Right atrium auricular region (tissue), 2 donors: ENCODE results near the gene CA5A. TPM values are rescaled to one million over a fixed set of nuclear protein-coding genes. Genes with fewer than 3 reads are reported as not detected.

Experiments
- DNase-seq: peaks from one replicate; pipeline ENCODE4 v3.0.0-alpha.2; 2019; ENCODE audit warnings: low spot score
- H3K27ac ChIP-seq, 2 donors: fragments of 200-600 bp; sonication (generic); 1 replicate in 1 of 2; 2 replicates in 1 of 2; pipeline ENCODE4 v1.5.1; 2016 to 2019
- H3K27me3 ChIP-seq, 2 donors: fragments of 200-600 bp; sonication (generic); one replicate each; pipeline versions ENCODE4 v1.5.1 to v1.6.0; 2017 to 2019
- H3K36me3 ChIP-seq: fragments of 200-600 bp; sonication (generic); one replicate; pipeline ENCODE4 v1.5.1; 2016
- H3K4me1 ChIP-seq, 2 donors: fragments of 200-600 bp; sonication (generic); one replicate each; pipeline versions ENCODE4 v1.5.1 to v1.6.0; 2017 to 2019
- H3K4me3 ChIP-seq, 2 donors: fragments of 200-600 bp; sonication (generic); 1 replicate in 1 of 2; 2 replicates in 1 of 2; pipeline ENCODE4 v1.5.1; 2017 to 2019; ENCODE audit warnings: mild to moderate bottlenecking in 1 of 2, moderate library complexity in 1 of 2
- H3K9me3 ChIP-seq, 2 donors: fragments of 200-600 bp; sonication (generic); one replicate each; pipeline ENCODE4 v1.5.1; 2019
- CTCF ChIP-seq, 2 donors: fragments of 200-600 bp; sonication (generic); IDR thresholded peaks; one replicate each; pipeline ENCODE4 v1.5.1; 2019; ENCODE audit warnings: antibody characterized with exemption in 2 of 2
- total RNA-seq, 2 donors: library from RNA; depleted of rRNA; stranded (reverse); fragments of >200 nt; gene quantifications; one replicate each; pipeline ENCODE4 v1.1.0, GENCODE V29; 2016

The CA5A gene
- total RNA-seq, 2 donors from 2014 or later, result not detected

- no peak overlapping the region for H3K27ac ChIP-seq
- no peaks in the 10 kb centered on the region for H3K27me3 ChIP-seq
- H3K4me1 ChIP-seq, result peaks cover 0 to 11% of the 10 kb centered on the region in 2 donors
- no peak overlapping the region for H3K4me3 ChIP-seq
- H3K9me3 ChIP-seq, result no peaks in the 10 kb centered on the region
- H3K36me3 ChIP-seq, result no peaks in the 10 kb centered on the region
- TF ChIP-seq CTCF (IDR thresholded peaks at IDR 0.05), result no peak
- no peak for DNase-seq
Measured at GRCh38 chr16:87947356-87948118, 11.2 kb upstream of the CA5A start.

DNA sequence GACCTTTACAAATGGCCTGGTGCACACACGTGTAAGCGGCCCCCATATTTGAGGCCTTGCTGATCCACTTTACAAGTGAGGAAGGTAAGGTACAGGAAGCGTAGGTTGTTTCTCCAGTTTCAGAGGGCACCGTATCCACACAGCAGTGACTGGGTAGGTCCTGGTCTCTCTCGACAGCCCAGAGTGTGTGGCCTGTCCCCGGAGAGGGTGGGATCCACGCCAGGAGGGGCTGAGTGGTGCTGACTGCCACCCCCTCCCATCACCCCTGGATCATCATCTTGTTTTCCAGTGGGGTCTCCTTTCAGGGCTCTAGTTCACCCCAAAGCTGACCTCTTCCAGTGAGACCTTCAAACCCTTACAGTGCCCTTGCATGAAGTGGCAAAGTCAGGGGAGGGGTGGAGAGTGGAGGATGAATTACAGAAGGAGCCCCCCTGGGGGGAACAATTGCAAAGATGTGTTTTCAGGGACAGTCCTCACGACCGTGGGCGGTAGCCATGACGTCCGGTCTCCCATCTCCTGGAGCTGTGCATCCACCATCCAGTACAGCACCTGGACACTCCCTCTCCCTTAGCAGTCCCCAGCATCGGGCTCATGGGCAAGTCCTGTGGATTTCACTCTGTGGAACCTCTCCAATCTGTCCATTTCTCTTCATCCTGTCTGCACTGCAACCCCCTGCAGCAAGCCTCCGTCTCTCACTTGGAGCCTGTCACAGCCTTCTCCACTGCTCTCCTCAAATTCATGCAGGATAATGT lies 10.4 kb upstream of the CA5A start:
- no peak overlapping the region for H3K27ac ChIP-seq
- peaks cover 0 to 4% of the 10 kb centered on the region in 2 donors for H3K4me1 ChIP-seq
- no peaks in the 10 kb centered on the region for H3K27me3 ChIP-seq
- DNase-seq, result no peak
- H3K4me3 ChIP-seq, result no peak overlapping the region
- no peaks in the 10 kb centered on the region for H3K9me3 ChIP-seq
- no peak for TF ChIP-seq CTCF (IDR thresholded peaks at IDR 0.05)
- no peaks in the 10 kb centered on the region for H3K36me3 ChIP-seq

DNA sequence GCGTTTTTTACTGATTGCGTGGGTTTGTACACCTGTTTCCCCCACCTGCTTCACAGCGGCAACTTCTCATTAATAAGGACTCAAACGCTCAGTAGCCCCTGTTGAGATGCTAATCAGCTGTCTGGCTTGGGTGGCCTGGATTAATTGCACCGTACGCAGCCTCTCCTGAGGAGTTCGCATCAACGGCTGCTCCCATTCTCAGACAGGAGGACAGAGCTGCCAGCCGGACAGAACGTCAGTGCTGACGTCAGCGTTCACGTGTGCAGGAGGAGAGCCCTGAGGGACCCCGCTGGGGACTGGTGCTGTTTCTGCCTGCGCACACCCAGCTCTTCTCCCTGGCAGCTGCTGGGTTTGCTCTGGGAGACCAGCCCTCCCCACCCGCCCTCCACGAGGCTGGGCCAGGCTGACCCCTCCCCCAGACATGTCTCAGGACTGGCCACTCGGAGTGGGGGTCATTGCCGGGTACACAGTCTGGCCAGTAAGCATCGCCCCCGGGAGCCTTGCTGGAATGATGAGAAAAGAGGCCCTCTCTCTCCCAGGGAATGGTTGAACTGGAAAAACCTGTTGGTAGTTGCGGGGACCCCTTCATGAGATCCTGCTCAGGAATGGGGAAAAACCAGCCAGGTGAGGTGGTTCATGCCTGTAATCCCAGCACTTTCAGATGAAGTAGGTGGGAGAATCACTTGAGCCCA lies 9.2 kb upstream of the CA5A start:
- no peak for TF ChIP-seq CTCF (IDR thresholded peaks at IDR 0.05)
- Histone ChIP-seq H3K4me1 (peaks cover 0 to 4% of the 10 kb centered on the region in 2 donors), H3K9me3 (no peaks in the 10 kb centered on the region), H3K27ac (peak overlapping the region; percentile 51 to 79), H3K4me3 (peak overlapping the region; percentile 22 to 29), H3K27me3 (no peaks in the 10 kb centered on the region), H3K36me3 (no peaks in the 10 kb centered on the region)
- DNase-seq, result peak; percentile 87

GRCh38 chr16:87942680-87943079 lies 6.4 kb upstream of the CA5A start:
- no peak for TF ChIP-seq CTCF (IDR thresholded peaks at IDR 0.05)
- Histone ChIP-seq H3K27me3 (no peaks in the 10 kb centered on the region), H3K4me3 (no peak overlapping the region), H3K9me3 (no peaks in the 10 kb centered on the region), H3K4me1 (no peaks in the 10 kb centered on the region), H3K36me3 (no peaks in the 10 kb centered on the region), H3K27ac (no peak overlapping the region)
- no peak for DNase-seq

DNA sequence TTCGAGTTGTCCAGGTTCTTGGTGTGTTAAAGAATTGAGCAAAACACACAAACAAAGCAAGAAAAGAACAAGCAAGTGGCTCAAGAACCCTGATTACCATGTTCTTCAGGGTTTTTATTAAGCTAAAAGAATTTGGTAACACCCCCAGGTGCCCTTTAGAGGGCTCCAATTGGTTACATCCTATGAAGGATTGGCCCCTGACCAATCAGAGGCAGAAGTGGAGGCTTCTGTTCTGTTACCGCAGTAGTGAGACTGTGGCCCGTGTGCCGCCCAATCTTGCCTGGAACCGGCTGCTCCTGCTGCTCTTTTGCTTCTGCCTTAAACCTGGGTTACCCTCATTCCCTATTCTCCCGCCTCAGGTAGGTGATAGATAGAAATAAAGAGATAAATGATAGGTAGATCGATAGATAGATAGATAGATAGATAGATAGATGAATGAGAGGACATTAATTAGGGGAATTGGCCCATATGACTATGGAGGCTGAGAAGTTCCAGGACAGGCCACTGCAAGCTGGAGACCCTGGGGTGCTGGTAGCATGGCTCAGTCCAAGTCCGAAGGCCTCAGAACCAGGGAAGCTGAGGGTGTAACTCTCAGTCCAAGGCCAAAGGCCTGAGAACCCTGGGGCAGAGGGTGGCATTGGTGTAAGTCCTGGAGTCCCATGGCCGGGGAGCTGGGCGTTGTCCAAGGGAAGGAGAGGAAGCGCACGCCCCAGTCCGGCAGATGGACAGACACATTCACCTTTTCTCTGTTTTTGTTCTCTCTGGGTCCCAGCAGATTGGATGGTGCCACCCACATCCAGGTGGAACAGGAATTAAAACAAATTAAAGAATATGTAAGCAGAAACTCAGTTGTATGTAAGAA lies 3.5 kb upstream of the CA5A start:
- Histone ChIP-seq H3K4me3 (no peak overlapping the region), H3K27ac (no peak overlapping the region), H3K9me3 (no peaks in the 10 kb centered on the region), H3K27me3 (no peaks in the 10 kb centered on the region), H3K4me1 (no peaks in the 10 kb centered on the region), H3K36me3 (no peaks in the 10 kb centered on the region)
- no peak for TF ChIP-seq CTCF (IDR thresholded peaks at IDR 0.05)
- DNase-seq, result no peak
